K562 (cell line): Measurements from ENCODE around the gene NR6A1. TPM values are rescaled to one million over a fixed set of nuclear protein-coding genes. Genes with fewer than 3 reads are reported as not detected.
A peak's percentile ranks its signal among the peaks of the same experiment; 100 is the strongest.

Source experiments
- ESRRA ChIP-seq: fragments of 450-650 bp; IDR thresholded peaks from 2 replicates; pipeline ENCODE4 v1.6.1; 2014; ENCODE audit warnings: low read depth, mild to moderate bottlenecking, moderate library complexity, borderline replicate concordance
- NFIX ChIP-seq: fragments of 250-450 bp; sonication (Bioruptor Pico); IDR thresholded peaks from 2 replicates; pipeline ENCODE4 v1.4.0; 2020; ENCODE audit warnings: low read depth, mild to moderate bottlenecking, moderate library complexity
- NONO ChIP-seq, 2 experiments: fragments of 200-400 bp in 1 of 2; fragments of 450-650 bp in 1 of 2; formaldehyde crosslinking in 1 of 2; IDR thresholded peaks; 2 replicates each; pipeline ENCODE4 v1.6.1; 2017; ENCODE audit warnings: low read depth in 2 of 2, mild to moderate bottlenecking in 2 of 2, moderate library complexity in 2 of 2, low read length in 1 of 2
- SAFB2 ChIP-seq: fragments of 200-400 bp; formaldehyde crosslinking; IDR thresholded peaks from 2 replicates; pipeline ENCODE4 v1.6.1; 2018; ENCODE audit warnings: borderline replicate concordance, low read length, low read depth, moderate library complexity; ENCODE audit not compliant: severe bottlenecking
- ZFP36 ChIP-seq: fragments of 150-350 bp; IDR thresholded peaks from 2 replicates; pipeline ENCODE4 v1.6.1; 2018; ENCODE audit warnings: low read length, low read depth; ENCODE audit not compliant: partially characterized antibody
- ZNF398 ChIP-seq: fragments of 250-450 bp; sonication (Bioruptor Pico); IDR thresholded peaks from 2 replicates; pipeline ENCODE4 v1.8.0; 2021; ENCODE audit warnings: moderate library complexity, mild to moderate bottlenecking, inconsistent platforms
- polyA plus RNA-seq, 8 experiments: library from polyadenylated mRNA; depleted of rRNA in 4 of 8; stranded (reverse) in 5 of 8; unstranded in 3 of 8; fragments of >200 nt; fragmentation: Nextera tagmentation in 2 of 8; fragmentation: Illumina TruSeq in 1 of 8; extraction: Ambion mirVana in 2 of 8; extraction: Trizol in 1 of 8; gene quantifications; 2 replicates each; pipeline versions ENCODE4 v1.2.1 to v1.2.3, GENCODE V29; 2011 to 2014; ENCODE audit warnings: inconsistent platforms in 1 of 8, missing spikeins in 1 of 8
- total RNA-seq, 7 experiments: library from RNA; depleted of rRNA in 6 of 7; stranded (reverse); fragments of >200 nt in 6 of 7; fragmentation: Illumina TruSeq in 2 of 7; extraction: Trizol in 2 of 7; gene quantifications; 2 replicates each; pipeline versions ENCODE4 v1.2.1 to v1.2.3, GENCODE V29; 2011 to 2021; ENCODE audit warnings: low replicate concordance in 1 of 7
- TF ChIP-seq, protein P1 (sequence below), 2 experiments: fragments of 450-650 bp in 1 of 2; sonication (generic) in 1 of 2; formaldehyde crosslinking in 1 of 2; IDR thresholded peaks; 2 replicates each; pipeline versions ENCODE4 v1.7.1 to v1.9.0; 2016 to 2022; ENCODE audit warnings: inconsistent platforms in 1 of 2, mild to moderate bottlenecking in 1 of 2, missing genetic modification reagents in 1 of 2

The NR6A1 gene
- total and polyA plus RNA-seq, 9 of the 15 experiments (the other 6 are each of a cell fraction or from before 2014, with no cell fraction given), result 9.7 to 55.4 (median 28.3) TPM

DNA sequence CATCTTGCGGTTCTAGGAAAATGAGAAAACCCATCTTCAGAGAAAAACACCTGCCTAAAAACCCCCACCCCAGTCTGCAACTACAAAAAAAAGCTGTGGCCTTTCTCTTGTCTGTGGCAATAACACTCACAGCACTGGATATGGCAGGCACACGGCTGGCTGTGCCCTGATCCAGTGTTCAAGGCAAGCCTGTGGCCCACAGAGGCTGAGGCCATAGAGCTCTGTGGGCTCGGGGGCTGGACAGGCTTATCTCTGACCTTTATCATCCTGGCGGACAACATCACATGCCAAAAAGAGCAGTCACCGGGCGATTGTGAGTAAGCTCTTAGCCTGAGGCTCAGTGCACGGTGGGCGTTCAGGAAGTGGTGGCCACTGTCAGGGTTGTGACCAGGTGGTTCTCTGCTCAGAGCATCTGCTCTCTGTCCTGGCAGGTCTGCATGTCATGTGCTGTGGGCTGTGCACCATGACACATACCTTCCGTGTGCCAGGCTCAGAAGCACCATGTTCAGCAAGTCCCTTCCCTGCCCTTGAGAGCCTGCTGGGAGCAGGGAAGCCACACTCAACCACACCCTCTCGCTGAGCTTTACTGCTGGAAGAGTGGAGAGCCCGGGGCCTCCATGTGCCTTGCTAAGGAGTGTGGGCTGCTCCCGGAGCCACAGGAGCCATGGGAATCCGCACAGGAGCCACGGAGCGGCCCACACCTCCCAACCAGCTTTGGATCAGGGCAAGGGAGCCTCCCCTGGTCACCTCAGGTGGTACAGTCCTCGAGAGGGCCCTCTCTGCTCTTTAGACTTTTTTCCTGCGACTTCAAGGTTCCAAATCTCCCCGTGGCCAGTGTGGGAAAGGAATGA lies 47.5 kb upstream of the NR6A1 start (continued):
- TF ChIP-seq, protein P1, sequence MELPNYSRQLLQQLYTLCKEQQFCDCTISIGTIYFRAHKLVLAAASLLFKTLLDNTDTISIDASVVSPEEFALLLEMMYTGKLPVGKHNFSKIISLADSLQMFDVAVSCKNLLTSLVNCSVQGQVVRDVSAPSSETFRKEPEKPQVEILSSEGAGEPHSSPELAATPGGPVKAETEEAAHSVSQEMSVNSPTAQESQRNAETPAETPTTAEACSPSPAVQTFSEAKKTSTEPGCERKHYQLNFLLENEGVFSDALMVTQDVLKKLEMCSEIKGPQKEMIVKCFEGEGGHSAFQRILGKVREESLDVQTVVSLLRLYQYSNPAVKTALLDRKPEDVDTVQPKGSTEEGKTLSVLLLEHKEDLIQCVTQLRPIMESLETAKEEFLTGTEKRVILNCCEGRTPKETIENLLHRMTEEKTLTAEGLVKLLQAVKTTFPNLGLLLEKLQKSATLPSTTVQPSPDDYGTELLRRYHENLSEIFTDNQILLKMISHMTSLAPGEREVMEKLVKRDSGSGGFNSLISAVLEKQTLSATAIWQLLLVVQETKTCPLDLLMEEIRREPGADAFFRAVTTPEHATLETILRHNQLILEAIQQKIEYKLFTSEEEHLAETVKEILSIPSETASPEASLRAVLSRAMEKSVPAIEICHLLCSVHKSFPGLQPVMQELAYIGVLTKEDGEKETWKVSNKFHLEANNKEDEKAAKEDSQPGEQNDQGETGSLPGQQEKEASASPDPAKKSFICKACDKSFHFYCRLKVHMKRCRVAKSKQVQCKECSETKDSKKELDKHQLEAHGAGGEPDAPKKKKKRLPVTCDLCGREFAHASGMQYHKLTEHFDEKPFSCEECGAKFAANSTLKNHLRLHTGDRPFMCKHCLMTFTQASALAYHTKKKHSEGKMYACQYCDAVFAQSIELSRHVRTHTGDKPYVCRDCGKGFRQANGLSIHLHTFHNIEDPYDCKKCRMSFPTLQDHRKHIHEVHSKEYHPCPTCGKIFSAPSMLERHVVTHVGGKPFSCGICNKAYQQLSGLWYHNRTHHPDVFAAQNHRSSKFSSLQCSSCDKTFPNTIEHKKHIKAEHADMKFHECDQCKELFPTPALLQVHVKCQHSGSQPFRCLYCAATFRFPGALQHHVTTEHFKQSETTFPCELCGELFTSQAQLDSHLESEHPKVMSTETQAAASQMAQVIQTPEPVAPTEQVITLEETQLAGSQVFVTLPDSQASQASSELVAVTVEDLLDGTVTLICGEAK (IDR thresholded peaks at IDR 0.05), result 0 out of 2 replicates have a peak, but pooled peaks have one; percentile 25
- TF ChIP-seq, protein P1 (CRISPR knock-in tag; IDR thresholded peaks at IDR 0.05), result no peak
- TF ChIP-seq ZNF398 (CRISPR knock-in tag) (no peak), NONO (IDR thresholded peaks at IDR 0.05; ENCODE audit: low read depth in 2 of 2, low read length in 1 of 2) (no peak), ESRRA (peak; percentile 85), ZFP36 (peak; percentile 87), NFIX (no peak), SAFB2 (no peak)
- TF ChIP-seq, all 486 proteins: peak for 62
